Smooth muscle cell (in vitro differentiated cells): ENCODE data around the gene DUSP14. TPM values are rescaled to one million over a fixed set of nuclear protein-coding genes. Genes with fewer than 3 reads are reported as not detected.

ENCODE experiments used
- DNase-seq: peaks from one replicate; lab custom pipeline; 2025; ENCODE audit not compliant: unreplicated experiment; lab: John Stamatoyannopoulos, UW
- H2AFZ ChIP-seq: fragments of 200-600 bp; sonication (generic); 2 replicates; pipeline ENCODE4 v1.6.0; 2016; ENCODE audit warnings: antibody characterized with exemption, low read depth, mild to moderate bottlenecking
- H3F3A ChIP-seq: fragments of 200-600 bp; sonication (generic); 2 replicates; pipeline ENCODE4 v1.6.0; 2017; ENCODE audit warnings: antibody characterized with exemption, low read depth
- H3K27ac ChIP-seq: fragments of 200-600 bp; sonication (generic); 2 replicates; pipeline ENCODE4 v1.5.1; 2016; ENCODE audit warnings: low read depth, mild to moderate bottlenecking
- H3K27me3 ChIP-seq: fragments of 200-600 bp; sonication (generic); 2 replicates; pipeline ENCODE4 v1.6.1; 2016; ENCODE audit warnings: low read depth, mild to moderate bottlenecking
- H3K36me3 ChIP-seq: fragments of 200-600 bp; sonication (generic); 2 replicates; pipeline ENCODE4 v1.5.1; 2016; ENCODE audit warnings: low read depth
- H3K4me1 ChIP-seq: fragments of 200-600 bp; sonication (generic); 2 replicates; pipeline ENCODE4 v1.5.1; 2016; ENCODE audit warnings: low read depth
- H3K4me2 ChIP-seq: fragments of 200-600 bp; sonication (generic); 2 replicates; pipeline ENCODE4 v1.6.0; 2016; ENCODE audit warnings: mild to moderate bottlenecking
- H3K4me3 ChIP-seq: fragments of 200-600 bp; sonication (generic); 2 replicates; pipeline ENCODE4 v1.5.1; 2016; ENCODE audit warnings: mild to moderate bottlenecking
- H3K79me2 ChIP-seq: fragments of 200-600 bp; sonication (generic); 2 replicates; pipeline ENCODE4 v1.6.0; 2016; ENCODE audit warnings: low read depth, mild to moderate bottlenecking
- H3K9ac ChIP-seq: fragments of 200-600 bp; sonication (generic); 2 replicates; pipeline ENCODE4 v1.6.0; 2016; ENCODE audit warnings: low read depth
- H3K9me3 ChIP-seq: fragments of 200-600 bp; sonication (generic); replicated peaks from 2 replicates; pipeline ENCODE4 v1.5.1; 2016; ENCODE audit warnings: low read depth
- H4K20me1 ChIP-seq: fragments of 200-600 bp; sonication (generic); 2 replicates; pipeline ENCODE4 v1.6.0; 2016; ENCODE audit warnings: low read depth
- WGBS: methylation state at CpG from one replicate; pipeline ENCODE4 v1.1.7; 2016; ENCODE audit warnings: low lambda C conversion rate; 5-methylcytosine and 5-hydroxymethylcytosine counted together
- polyA plus RNA-seq: library from polyadenylated mRNA; unstranded; fragments of >200 nt; fragmentation: Nextera tagmentation; extraction: Ambion mirVana; gene quantifications from 2 replicates; pipeline ENCODE4 v1.2.1, GENCODE V29; 2016
- total RNA-seq: library from RNA; depleted of rRNA; stranded (reverse); fragments of >200 nt; gene quantifications from 2 replicates; pipeline ENCODE4 v1.2.3, GENCODE V29; 2014
- TF ChIP-seq, protein P1 (sequence below): fragments of 200-600 bp; sonication (generic); IDR thresholded peaks from 2 replicates; pipeline ENCODE4 v1.5.1; 2017; ENCODE audit warnings: borderline replicate concordance, mild to moderate bottlenecking, antibody characterized with exemption; ENCODE audit not compliant: insufficient read depth, poor library complexity, severe bottlenecking

DUSP14 gene
- total and polyA plus RNA-seq, 2 experiments from 2014 or later: 40.4 to 47.1 TPM

DNA sequence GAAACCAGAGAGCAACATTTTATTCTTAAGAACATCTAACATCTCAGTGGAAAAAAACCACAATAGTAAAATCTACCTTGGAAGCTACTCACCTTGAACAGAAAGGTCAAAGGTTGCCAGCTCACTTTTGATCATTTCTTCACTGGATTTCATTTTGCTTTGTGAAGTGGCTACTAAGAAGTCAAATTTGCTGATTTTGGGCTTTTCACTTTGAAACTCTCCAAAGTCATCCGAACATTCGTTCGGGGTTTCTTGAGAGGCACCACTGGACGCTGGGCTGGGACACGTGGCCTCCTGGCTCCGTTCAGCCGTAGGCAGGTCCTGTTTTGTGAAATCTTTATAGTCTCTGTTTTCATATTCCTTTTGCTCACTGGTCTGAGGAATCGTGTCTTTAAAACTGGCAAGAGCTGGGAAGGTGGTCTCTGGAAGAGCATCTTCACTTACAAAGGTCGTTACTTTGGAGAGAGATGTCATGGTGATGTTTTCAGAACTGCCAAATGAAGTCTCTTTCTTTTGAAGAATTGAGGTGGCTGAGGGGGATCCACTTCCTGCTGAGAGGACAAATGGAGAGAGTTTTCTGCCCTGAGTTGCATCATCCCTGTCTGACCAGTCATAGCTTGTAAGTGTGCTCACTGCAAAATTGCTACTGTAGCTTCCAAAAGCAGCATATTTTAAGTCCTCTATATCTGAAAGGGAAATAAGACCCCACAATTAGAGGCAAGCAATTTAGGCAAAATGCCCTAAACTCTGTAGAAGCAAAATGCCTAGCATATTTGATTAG is 52.4 kb downstream of the DUSP14 start:
- H3K9ac ChIP-seq: no peak overlapping the region
- H3F3A ChIP-seq: no peaks in the 10 kb centered on the region
- DNase-seq: no peak
- peaks cover 29% of the 10 kb centered on the region for H3K36me3 ChIP-seq
- no peak overlapping the region for H2AFZ ChIP-seq
- 89% methylated on average over 9 of the region's 9 CpGs for whole genome bisulfite sequencing
- no peak overlapping the region for H3K4me3 ChIP-seq
- no peaks in the 10 kb centered on the region for H3K79me2 ChIP-seq
- peaks cover 19% of the 10 kb centered on the region for H3K4me1 ChIP-seq
- no peak overlapping the region for H3K4me2 ChIP-seq
- no peaks in the 10 kb centered on the region for H3K9me3 ChIP-seq
- TF ChIP-seq, protein P1, sequence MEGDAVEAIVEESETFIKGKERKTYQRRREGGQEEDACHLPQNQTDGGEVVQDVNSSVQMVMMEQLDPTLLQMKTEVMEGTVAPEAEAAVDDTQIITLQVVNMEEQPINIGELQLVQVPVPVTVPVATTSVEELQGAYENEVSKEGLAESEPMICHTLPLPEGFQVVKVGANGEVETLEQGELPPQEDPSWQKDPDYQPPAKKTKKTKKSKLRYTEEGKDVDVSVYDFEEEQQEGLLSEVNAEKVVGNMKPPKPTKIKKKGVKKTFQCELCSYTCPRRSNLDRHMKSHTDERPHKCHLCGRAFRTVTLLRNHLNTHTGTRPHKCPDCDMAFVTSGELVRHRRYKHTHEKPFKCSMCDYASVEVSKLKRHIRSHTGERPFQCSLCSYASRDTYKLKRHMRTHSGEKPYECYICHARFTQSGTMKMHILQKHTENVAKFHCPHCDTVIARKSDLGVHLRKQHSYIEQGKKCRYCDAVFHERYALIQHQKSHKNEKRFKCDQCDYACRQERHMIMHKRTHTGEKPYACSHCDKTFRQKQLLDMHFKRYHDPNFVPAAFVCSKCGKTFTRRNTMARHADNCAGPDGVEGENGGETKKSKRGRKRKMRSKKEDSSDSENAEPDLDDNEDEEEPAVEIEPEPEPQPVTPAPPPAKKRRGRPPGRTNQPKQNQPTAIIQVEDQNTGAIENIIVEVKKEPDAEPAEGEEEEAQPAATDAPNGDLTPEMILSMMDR: no peak
- H3K27ac ChIP-seq: peak overlapping the region; percentile 65
- H3K27me3 ChIP-seq: no peaks in the 10 kb centered on the region
- H4K20me1 ChIP-seq: peaks cover 6% of the 10 kb centered on the region

DNA sequence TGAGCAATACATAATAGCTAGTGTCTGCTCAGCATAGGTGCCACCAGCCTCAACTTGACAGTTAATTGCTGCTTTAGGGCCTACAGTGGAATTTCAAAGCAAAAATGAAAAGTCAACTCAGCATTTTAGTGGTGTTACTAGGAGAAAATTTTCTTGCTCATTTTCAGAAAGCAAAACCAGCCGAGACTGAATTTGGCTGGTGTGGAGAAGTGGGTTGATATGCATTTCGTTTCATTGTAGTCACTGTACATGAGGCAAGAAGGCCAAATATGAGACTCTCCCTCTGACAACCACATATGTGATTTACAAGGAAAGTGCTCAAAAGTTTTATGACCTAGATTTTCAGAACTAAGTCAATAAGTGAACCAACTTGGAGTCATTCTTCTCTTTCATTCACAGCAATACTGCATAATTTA is 54.0 kb downstream of the DUSP14 start:
- H3K4me3 ChIP-seq: no peak overlapping the region
- DNase-seq: no peak

DNA sequence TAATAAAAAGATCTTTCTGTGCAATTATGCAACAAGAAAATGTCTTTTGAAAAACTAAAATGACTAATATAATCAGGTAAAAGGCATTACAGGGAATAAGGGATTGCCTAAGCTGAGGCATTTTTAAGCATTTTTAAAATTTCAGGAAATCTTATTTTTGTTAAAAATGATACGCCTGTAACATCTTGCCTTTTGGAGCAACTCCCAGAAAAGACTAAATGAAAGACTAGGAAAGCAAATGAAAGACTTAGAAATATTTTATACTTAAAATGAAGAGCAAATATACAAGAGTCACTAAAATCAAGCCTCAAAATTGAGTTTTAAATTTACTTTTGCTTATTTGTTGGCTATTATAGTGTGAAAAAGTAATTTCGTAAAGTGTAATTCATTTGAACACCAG is 55.8 kb downstream of the DUSP14 start:
- H3F3A ChIP-seq: no peaks in the 10 kb centered on the region
- no peak for DNase-seq
- peaks cover 12% of the 10 kb centered on the region for H3K36me3 ChIP-seq
- H3K9me3 ChIP-seq: no peaks in the 10 kb centered on the region
- no peaks in the 10 kb centered on the region for H3K27me3 ChIP-seq
- WGBS: 95% methylated on average over 2 of the region's 2 CpGs
- H3K27ac ChIP-seq: no peak overlapping the region
- no peak overlapping the region for H2AFZ ChIP-seq
- peaks cover 19% of the 10 kb centered on the region for H3K4me1 ChIP-seq
- TF ChIP-seq, protein P1: no peak
- peaks cover 10% of the 10 kb centered on the region for H3K79me2 ChIP-seq
- no peak overlapping the region for H3K4me3 ChIP-seq
- H3K9ac ChIP-seq: no peak overlapping the region
- no peak overlapping the region for H3K4me2 ChIP-seq
- peaks cover 19% of the 10 kb centered on the region for H4K20me1 ChIP-seq

More for the DNA sequence above, 54.0 kb downstream of the DUSP14 start:
- H3K9ac ChIP-seq: no peak overlapping the region
- WGBS: 61% methylated on average over 2 of the region's 2 CpGs
- peaks cover 9% of the 10 kb centered on the region for H4K20me1 ChIP-seq
- no peak overlapping the region for H3K4me2 ChIP-seq
- no peaks in the 10 kb centered on the region for H3K27me3 ChIP-seq
- H3K27ac ChIP-seq: peak overlapping the region; percentile 65
- H3K79me2 ChIP-seq: no peaks in the 10 kb centered on the region
- no peaks in the 10 kb centered on the region for H3K9me3 ChIP-seq
- H3F3A ChIP-seq: no peaks in the 10 kb centered on the region
- peaks cover 19% of the 10 kb centered on the region for H3K4me1 ChIP-seq
- H2AFZ ChIP-seq: no peak overlapping the region
- H3K36me3 ChIP-seq: peaks cover 18% of the 10 kb centered on the region
- TF ChIP-seq, protein P1: no peak

DNA sequence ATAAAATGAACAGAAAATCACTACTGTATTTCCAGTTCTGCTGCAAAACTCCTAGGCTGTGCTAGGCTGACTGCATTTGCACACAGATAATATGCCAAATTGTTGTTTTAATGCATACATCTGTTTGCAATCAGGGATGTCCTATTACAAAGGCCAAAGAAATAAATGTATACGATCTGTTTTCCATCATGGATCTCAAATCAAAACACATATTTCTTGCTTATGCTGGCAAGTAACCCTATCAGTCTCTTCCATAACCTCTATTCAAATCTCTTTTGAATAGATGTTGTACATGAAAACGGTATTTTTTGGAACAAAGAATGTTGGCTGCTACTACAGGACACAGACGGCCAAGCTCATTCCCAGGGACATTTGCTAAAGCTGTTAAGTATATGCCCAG is 56.6 kb downstream of the DUSP14 start:
- no peak overlapping the region for H3K27ac ChIP-seq
- no peaks in the 10 kb centered on the region for H3K27me3 ChIP-seq
- WGBS: 90% methylated on average over 3 of the region's 3 CpGs
- peaks cover 7% of the 10 kb centered on the region for H3K36me3 ChIP-seq
- H3K4me1 ChIP-seq: peaks cover 19% of the 10 kb centered on the region
- H4K20me1 ChIP-seq: peaks cover 21% of the 10 kb centered on the region
- peaks cover 17% of the 10 kb centered on the region for H3K79me2 ChIP-seq
- H3K9ac ChIP-seq: no peak overlapping the region
- TF ChIP-seq, protein P1: no peak
- H3F3A ChIP-seq: no peaks in the 10 kb centered on the region
- no peaks in the 10 kb centered on the region for H3K9me3 ChIP-seq
- H3K4me2 ChIP-seq: no peak overlapping the region
- H2AFZ ChIP-seq: no peak overlapping the region
- H3K4me3 ChIP-seq: no peak overlapping the region
- no peak for DNase-seq
